CD4-positive, alpha-beta T cell (primary cell): ENCODE measurements around the gene EGFLAM. TPM values are rescaled to one million over a fixed set of nuclear protein-coding genes. Genes with fewer than 3 reads are reported as not detected.

ENCODE experiments used
- ATAC-seq: fragments of 200-7000 bp; cut with Tn5 transposase; one replicate; pipeline ENCODE4 v1.10.0; 2022; ENCODE audit warnings: mild to moderate bottlenecking; ENCODE audit not compliant: poor library complexity
- CTCF ChIA-PET: fragments of 350-600 bp; sonication (Branson Sonifier 250); formaldehyde crosslinking; loops from one replicate; lab custom pipeline; 2021; ENCODE audit warnings: antibody characterized with exemption, inconsistent platforms; lab: Charles Lee
- POLR2A ChIA-PET: fragments of 350-600 bp; sonication (Branson Sonifier 250); formaldehyde crosslinking; loops from one replicate; lab custom pipeline; 2021; ENCODE audit warnings: antibody characterized with exemption, inconsistent platforms; lab: Charles Lee
- DNase-seq, 14 experiments: peaks; one replicate each; pipeline ENCODE4 v3.0.0-alpha.2; 2013 to 2020; ENCODE audit warnings: mixed read lengths in 2 of 14
- H3K27ac ChIP-seq, 2 donors: one replicate each; pipeline versions ENCODE4 v1.5.1 to v1.7.0; 2013; ENCODE audit warnings: low read length in 2 of 2, low read depth in 1 of 2, mild to moderate bottlenecking in 1 of 2
- H3K27me3 ChIP-seq, 2 experiments: 1 replicate in 1 of 2; 2 replicates in 1 of 2; pipeline versions ENCODE4 v1.6.1 to v1.7.0; 2013; ENCODE audit warnings: low read length in 2 of 2, control low read depth in 1 of 2, mild to moderate bottlenecking in 1 of 2, moderate library complexity in 1 of 2; ENCODE audit not compliant: insufficient read depth in 2 of 2, control insufficient read depth in 1 of 2
- H3K36me3 ChIP-seq: one replicate; pipeline ENCODE4 v1.6.1; 2013; ENCODE audit warnings: low read length, control low read depth; ENCODE audit not compliant: insufficient read depth
- H3K4me1 ChIP-seq: one replicate; pipeline ENCODE4 v1.6.1; 2013; ENCODE audit warnings: low read length, control low read depth; ENCODE audit not compliant: insufficient read depth
- H3K4me3 ChIP-seq: one replicate; pipeline ENCODE4 v1.5.1; 2013; ENCODE audit warnings: mild to moderate bottlenecking, low read length, moderate library complexity
- H3K9me3 ChIP-seq, 2 experiments: 1 replicate in 1 of 2; 2 replicates in 1 of 2; pipeline versions ENCODE4 v1.6.1 to v1.7.0; 2013; ENCODE audit warnings: low read length in 2 of 2, mild to moderate bottlenecking in 2 of 2, control low read depth in 1 of 2, moderate library complexity in 1 of 2; ENCODE audit not compliant: control insufficient read depth in 1 of 2, insufficient read depth in 1 of 2
- H3K27ac Mint-ChIP-seq: one replicate; pipeline ENCODE4 v1.8.0; 2020; ENCODE audit warnings: mixed read lengths
- H3K27me3 Mint-ChIP-seq: one replicate; pipeline ENCODE4 v1.8.0; 2021; ENCODE audit warnings: mixed read lengths
- H3K36me3 Mint-ChIP-seq: one replicate; pipeline ENCODE4 v1.8.0; 2021; ENCODE audit warnings: low read depth, mixed read lengths
- H3K4me1 Mint-ChIP-seq: one replicate; pipeline ENCODE4 v1.8.0; 2021; ENCODE audit warnings: low read depth, mixed read lengths
- H3K4me3 Mint-ChIP-seq: one replicate; pipeline ENCODE4 v1.8.0; 2020; ENCODE audit warnings: mild to moderate bottlenecking, mixed read lengths
- H3K9me3 Mint-ChIP-seq: one replicate; pipeline ENCODE4 v1.8.0; 2020; ENCODE audit warnings: mixed read lengths
- intact Hi-C, 2 experiments: fragments of 100-400 bp; cut with DNase I in 1 of 2; cut with micrococcal nuclease in 1 of 2; formaldehyde crosslinking; loops; one replicate each; pipeline versions ENCODE4 v1.15.1 to v1.9.0; 2023 to 2025; cut with DNase I, micrococcal nuclease
- total RNA-seq, 174 experiments: library from RNA in 2 of 174; stranded (reverse) in 2 of 174; gene quantifications; one replicate each; pipeline ENCODE4 v1.2.3 and lab custom pipeline; 2021 to 2026
- TF ChIP-seq, protein P1 (sequence below): fragments of 200-600 bp; IDR thresholded peaks from one replicate; pipeline ENCODE4 v1.8.0; 2022; ENCODE audit warnings: antibody characterized with exemption, mild to moderate bottlenecking

The EGFLAM gene
- total RNA-seq, 2 experiments from 2014 or later: not detected

DNA sequence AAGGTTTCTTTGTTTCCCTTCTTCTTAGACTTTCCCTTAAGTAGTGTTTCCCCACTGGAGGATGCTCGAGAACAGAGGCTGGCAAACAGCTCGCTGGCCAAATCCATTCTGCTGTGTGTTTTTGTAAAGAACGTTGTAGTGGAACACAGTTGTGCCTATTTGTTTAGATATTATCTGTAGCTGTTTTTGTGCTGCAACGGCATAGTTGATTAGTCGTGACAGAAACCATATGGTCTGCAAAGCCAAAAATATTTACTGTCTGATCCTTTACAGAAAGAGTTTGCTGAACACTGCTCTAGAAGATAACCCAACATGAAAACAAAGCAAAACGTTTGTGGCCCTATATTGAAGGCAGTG is 47.0 kb upstream of the EGFLAM start:
- intact Hi-C loops: no loop called here
- Mint-ChIP-seq H3K36me3 (no peaks in the 10 kb centered on the region), H3K27ac (no peak overlapping the region), H3K4me1 (no peaks in the 10 kb centered on the region), H3K27me3 (peaks cover 6% of the 10 kb centered on the region), H3K9me3 (no peaks in the 10 kb centered on the region), H3K4me3 (no peak overlapping the region)
- H3K4me3 ChIP-seq: no peak overlapping the region
- ATAC-seq (no peak), DNase-seq (no peak)
- H3K4me1 ChIP-seq: no peaks in the 10 kb centered on the region
- CTCF ChIA-PET: no interaction called here
- TF ChIP-seq, protein P1, sequence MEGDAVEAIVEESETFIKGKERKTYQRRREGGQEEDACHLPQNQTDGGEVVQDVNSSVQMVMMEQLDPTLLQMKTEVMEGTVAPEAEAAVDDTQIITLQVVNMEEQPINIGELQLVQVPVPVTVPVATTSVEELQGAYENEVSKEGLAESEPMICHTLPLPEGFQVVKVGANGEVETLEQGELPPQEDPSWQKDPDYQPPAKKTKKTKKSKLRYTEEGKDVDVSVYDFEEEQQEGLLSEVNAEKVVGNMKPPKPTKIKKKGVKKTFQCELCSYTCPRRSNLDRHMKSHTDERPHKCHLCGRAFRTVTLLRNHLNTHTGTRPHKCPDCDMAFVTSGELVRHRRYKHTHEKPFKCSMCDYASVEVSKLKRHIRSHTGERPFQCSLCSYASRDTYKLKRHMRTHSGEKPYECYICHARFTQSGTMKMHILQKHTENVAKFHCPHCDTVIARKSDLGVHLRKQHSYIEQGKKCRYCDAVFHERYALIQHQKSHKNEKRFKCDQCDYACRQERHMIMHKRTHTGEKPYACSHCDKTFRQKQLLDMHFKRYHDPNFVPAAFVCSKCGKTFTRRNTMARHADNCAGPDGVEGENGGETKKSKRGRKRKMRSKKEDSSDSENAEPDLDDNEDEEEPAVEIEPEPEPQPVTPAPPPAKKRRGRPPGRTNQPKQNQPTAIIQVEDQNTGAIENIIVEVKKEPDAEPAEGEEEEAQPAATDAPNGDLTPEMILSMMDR: no peak
- H3K9me3 ChIP-seq: no peaks in the 10 kb centered on the region
- H3K36me3 ChIP-seq: no peaks in the 10 kb centered on the region
- POLR2A ChIA-PET: no interaction called here
- H3K27me3 ChIP-seq: no peaks in the 10 kb centered on the region
- H3K27ac ChIP-seq: no peak overlapping the region

DNA sequence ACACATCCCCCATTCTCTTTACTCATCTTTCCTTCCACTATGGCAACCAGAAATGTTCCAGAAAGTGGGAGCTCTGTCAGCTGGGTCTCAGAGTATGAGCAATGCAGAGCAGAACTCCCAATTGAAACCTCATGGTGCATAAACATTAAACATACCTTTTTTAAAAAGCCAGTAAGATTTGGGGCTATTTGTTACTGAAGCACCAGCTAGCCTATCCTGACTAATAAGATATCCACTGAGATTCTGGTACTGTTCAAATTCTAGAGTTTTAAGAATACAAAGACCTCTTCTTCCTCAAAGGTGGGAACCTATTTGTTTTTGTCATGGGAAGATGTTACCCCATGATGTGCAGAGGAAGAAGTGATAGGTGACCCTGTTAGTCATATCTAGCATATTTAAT is 46.1 kb upstream of the EGFLAM start:
- no peaks in the 10 kb centered on the region for H3K36me3 Mint-ChIP-seq
- H3K27me3 Mint-ChIP-seq: peaks cover 6% of the 10 kb centered on the region
- no peak for DNase-seq
- no peak for ATAC-seq
- H3K36me3 ChIP-seq: no peaks in the 10 kb centered on the region
- no peak overlapping the region for H3K27ac ChIP-seq
- no peaks in the 10 kb centered on the region for H3K27me3 ChIP-seq
- H3K4me3 Mint-ChIP-seq: no peak overlapping the region
- intact Hi-C loops: no loop called here
- ChIA-PET CTCF (no interaction called here), POLR2A (no interaction called here)
- no peak overlapping the region for H3K4me3 ChIP-seq
- no peaks in the 10 kb centered on the region for H3K4me1 Mint-ChIP-seq
- no peak overlapping the region for H3K27ac Mint-ChIP-seq
- H3K9me3 Mint-ChIP-seq: no peaks in the 10 kb centered on the region
- no peaks in the 10 kb centered on the region for H3K4me1 ChIP-seq
- TF ChIP-seq, protein P1: no peak
- no peaks in the 10 kb centered on the region for H3K9me3 ChIP-seq

DNA sequence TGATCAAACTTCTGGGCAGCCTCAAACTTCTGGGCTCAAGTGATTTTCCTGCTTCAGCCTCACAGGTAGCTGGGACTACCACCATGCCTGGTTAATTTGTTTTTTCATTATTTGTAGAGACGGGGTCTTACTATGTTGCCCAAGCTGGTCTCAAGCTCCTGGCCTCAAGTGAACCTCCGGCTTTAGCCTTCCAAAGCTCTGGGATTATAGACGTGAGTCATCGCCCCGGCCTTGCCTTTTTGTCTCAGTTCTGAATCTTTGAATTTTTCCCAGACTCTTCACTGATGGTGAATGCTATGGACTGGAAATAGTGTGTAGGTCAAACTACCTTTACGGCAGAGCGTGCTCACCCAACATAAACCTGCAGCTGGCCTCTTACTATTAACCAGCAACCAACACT is 32.3 kb upstream of the EGFLAM start:
- H3K36me3 Mint-ChIP-seq: no peaks in the 10 kb centered on the region
- no peaks in the 10 kb centered on the region for H3K4me1 ChIP-seq
- CTCF ChIA-PET: no interaction called here
- no peak overlapping the region for H3K4me3 Mint-ChIP-seq
- peaks cover 0 to 4% of the 10 kb centered on the region in 2 experiments for H3K27me3 ChIP-seq
- ATAC-seq: no peak
- H3K4me3 ChIP-seq: no peak overlapping the region
- H3K27ac ChIP-seq: no peak overlapping the region
- peaks cover under 1% of the 10 kb centered on the region for H3K9me3 Mint-ChIP-seq
- TF ChIP-seq, protein P1: no peak
- H3K4me1 Mint-ChIP-seq: no peaks in the 10 kb centered on the region
- peaks cover 10% of the 10 kb centered on the region for H3K27me3 Mint-ChIP-seq
- H3K36me3 ChIP-seq: no peaks in the 10 kb centered on the region
- no peak overlapping the region for H3K27ac Mint-ChIP-seq
- DNase-seq: no peak
- no peaks in the 10 kb centered on the region for H3K9me3 ChIP-seq
- POLR2A ChIA-PET: no interaction called here
- intact Hi-C loops: no loop called here
